SH-SY5Y (cell line): ENCODE data around the gene GRID2.

Source experiments
- GATA2 ChIP-seq: IDR thresholded peaks from 2 replicates; pipeline ENCODE4 v1.6.1; 2011; ENCODE audit warnings: mild to moderate bottlenecking, low read depth, low read length
- GATA3 ChIP-seq: IDR thresholded peaks from 2 replicates; pipeline ENCODE4 v1.6.1; 2011; ENCODE audit warnings: low read depth, mild to moderate bottlenecking, low read length, moderate library complexity

GRID2 gene

DNA sequence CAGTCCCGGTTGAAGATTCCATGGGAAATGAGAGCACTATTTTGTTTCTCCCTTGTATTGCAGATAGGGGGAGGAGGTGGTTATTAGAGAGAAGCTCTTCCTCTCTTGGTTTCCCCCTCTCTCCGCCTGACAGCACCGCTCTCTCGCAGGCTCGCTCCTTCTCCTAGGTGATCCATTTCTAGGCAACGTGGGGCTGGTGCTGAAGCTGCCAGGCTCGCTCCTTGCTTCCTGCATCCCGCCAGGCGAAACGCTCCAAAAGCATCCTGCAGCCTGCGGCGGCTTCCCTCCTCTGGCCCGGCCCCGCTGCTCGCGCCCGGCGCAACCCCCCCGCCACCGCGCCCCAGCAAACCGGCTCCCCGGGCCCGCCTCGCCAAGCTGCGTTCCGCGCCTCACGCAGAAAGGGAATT is at the start of gene GRID2:
Gene GRID2, plus strand, starts transcription at position 346 of the 407 bp plus-strand sequence.
- no peak for TF ChIP-seq GATA2
- no peak for TF ChIP-seq GATA3

DNA sequence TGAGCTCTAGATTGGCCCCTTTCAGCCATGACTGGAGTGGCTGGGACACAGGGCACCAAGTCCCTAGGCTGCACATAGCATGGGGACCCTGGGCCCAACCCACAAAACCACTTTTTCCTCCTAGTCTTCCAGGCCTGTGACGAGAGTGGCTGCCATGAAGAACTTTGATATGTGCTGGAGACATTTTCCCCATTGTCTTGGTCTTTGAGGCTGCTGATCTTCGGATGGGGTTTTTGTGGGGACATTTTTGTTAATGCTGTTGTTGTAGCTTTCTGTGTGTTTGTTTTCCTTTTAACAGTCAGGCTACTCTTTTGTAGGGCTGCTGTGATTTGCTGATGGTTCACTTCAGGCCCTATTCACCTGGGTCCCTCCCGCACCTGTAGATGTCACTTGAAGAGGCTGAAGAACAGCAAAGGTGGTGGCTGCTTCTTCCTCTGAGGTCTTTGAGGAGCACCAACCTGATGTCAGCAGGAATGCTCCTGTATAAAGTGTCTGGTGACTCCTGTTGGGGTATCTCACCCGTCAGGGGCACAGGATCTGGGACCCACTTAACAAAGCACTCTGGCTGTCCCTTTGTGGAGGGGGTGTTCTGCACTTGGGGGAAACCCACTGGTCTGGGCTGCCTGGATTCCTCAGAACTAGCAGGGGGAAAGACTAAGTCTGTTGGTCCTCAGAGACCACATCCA is 49.6 kb upstream of the GRID2 start:
- TF ChIP-seq GATA2 (no peak), GATA3 (no peak)

DNA sequence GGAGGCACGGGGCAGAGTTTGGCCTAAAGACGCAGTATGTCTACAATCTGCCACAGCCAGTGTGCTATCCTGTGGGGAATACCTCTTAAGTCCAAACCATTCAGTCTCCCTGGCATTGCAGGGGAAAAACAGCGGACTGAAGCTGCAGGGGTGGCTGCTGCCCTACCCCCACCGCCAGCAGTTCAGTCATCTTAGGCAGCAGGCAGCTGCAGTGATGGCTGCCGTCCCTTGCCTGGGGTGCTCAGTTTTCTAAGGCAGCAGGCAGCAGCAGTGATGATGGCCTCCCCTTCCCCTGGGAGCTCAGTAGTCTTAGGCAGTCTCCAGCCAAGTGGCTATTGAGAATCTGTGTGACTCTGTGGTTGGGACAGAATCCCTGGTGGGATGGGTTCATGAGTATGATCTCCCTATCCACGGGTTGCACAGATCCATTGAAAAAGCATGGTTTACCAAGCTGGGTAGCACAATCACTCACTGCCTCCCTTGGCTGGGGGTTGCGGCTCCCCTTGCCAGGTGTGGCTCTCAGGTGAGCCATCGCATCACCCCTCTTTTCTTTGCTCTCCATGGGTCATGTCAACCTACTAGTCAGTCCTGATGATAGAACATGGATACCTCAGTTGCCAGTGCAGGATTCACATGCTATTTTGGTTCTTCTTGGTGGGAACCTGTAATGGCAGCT is 48.9 kb upstream of the GRID2 start:
- TF ChIP-seq GATA3: no peak
- no peak for TF ChIP-seq GATA2

DNA sequence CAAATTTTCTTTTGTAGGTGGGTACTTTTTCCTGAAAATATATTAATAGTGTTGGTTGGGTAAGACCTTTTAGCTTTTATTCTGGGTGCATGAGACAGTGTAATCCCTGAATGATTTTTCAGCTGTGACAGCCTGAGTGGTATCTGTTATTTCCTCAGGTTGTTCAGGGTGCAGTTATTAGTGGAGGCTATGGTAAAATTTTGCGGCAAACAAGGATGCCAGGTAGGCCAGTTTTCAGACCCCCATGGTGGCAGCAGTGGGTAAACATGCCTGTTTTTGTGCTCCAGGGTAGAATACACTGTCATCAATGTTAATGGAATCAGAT is 47.9 kb upstream of the GRID2 start:
- no peak for TF ChIP-seq GATA3
- TF ChIP-seq GATA2: no peak

DNA sequence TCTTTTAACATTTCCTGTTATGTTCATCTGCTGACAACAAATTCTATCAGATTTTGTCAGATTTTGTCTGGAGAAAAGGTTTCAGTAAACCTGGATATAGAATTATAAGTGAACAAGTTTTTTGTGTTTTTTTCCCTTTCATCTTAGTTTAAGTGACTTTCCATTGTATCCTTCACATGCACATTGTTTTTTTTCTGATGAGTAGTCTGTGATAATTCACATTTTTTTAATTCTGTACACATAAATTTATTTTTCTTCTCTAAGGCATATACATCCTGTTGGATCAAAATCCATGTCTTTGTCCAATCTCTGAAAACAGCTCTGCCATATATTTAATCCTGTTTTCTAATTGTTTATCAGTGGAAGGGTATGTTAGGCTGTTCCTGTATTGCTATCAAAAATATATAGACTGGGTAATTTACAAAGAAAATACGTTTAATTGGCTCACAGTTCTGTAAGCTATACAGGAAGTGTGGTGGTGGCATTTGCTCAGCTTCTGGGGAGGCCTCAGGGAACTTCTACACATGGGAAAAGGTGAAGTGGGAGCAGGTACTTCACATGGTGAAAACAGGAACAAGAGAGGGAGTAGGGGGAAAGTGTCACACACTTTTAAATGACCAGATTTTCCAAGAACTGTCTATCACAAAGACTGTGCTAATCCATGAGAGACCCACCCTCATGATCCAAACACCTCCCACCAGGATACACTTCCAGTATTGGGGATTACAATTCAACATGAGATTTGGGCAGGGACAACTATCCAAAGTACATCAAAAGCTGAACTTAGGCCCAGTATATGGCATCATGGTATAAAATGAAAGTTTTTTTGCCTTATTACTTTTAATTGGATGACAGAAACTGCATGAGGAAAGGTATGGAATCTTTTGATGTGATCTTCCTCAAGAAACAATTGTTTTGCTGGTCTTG is 45.6 kb upstream of the GRID2 start:
- TF ChIP-seq GATA2 (no peak), GATA3 (no peak)

DNA sequence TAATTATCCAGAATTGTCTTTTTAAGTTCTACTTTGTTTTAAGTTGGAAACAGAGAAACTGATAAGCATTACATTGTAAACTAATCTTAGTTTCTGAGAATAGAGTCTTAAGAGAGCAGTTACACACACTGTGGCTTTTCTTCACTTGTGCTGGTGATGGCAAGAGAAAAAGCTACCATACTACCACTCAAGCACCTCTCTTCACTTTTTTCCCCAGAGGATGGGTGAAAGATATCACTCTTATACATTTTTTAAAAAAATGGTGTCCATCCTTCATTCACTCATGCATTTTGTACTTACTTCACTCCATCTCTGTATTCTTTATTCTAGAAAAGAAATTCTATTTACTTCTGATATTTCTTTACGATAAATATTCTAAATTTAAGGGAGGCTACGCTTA is 42.5 kb upstream of the GRID2 start:
- TF ChIP-seq GATA2 (no peak), GATA3 (no peak)

DNA sequence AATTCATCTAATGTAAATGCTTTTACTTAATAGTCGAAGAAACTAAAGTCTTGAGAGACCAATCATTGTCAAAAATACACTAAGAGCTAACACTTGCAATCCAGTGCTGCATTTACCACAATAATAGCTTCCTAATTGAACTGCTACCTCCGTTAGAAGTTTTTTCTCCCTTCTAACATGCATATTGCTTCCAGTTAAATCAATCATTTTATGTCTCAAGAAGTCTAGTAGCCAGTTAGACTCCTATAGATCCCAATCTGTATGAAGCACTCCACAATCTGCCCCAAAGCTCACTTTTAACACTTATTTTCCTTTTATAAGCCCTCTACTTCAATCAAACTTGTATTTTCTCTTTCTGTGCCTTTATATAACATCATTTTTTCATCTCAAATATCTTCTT is 41.4 kb upstream of the GRID2 start:
- TF ChIP-seq GATA2: no peak
- no peak for TF ChIP-seq GATA3

DNA sequence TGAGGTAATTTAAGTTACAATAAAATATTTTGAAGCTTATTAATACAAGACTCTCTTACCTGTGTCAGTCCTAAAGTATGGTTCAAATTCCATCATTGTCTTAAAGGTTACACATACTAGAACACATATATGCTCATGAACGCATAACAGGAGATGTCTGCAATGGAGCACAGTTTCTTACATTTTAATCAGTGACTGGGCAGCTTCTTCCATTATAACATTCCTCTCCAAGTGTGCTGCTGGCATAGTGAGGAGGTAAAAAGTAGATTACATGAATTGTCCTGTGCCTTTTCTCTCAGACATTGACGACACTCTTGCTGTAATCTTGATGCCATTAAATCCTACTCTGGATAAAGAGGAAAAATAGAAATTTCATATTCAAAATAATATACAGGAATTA is 40.8 kb upstream of the GRID2 start:
- TF ChIP-seq GATA2: no peak
- TF ChIP-seq GATA3: no peak

DNA sequence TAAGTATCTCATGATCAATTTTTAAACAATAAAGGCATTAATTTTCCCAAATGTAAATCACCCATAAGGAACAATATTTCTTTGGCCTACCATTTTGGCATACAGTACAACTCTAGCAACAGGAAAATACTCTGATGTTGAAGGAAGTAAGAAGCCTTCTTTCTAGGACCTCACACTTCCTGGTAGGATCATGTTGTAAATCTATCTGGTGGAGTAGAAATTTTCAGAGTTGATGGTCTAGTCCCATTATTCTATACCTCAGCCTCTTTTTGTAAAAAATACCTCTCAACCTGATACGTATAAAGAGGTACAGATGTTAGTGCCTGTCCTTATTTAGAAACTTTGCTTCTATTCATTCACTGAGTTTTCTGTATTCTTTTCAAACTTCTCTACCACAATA is 40.2 kb upstream of the GRID2 start:
- TF ChIP-seq GATA2: no peak
- TF ChIP-seq GATA3: no peak

DNA sequence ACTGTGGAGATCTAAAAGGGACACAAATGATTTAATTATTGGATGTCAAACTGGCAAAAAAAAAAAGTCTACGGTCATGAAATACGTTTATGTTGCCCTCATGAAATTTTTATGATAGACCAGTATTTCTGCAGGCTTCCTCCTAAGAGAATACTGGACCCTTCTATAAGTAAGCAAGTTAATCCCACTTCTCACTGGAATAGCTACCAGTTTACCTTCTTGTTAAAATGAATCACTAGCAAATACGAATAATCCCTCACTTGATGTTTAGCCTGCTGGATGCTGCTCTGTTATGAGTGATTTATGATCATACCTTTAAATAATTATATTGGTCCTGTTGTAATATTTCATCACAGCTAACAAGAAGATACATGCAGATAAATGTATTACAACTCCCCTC is 39.6 kb upstream of the GRID2 start:
- no peak for TF ChIP-seq GATA2
- no peak for TF ChIP-seq GATA3

DNA sequence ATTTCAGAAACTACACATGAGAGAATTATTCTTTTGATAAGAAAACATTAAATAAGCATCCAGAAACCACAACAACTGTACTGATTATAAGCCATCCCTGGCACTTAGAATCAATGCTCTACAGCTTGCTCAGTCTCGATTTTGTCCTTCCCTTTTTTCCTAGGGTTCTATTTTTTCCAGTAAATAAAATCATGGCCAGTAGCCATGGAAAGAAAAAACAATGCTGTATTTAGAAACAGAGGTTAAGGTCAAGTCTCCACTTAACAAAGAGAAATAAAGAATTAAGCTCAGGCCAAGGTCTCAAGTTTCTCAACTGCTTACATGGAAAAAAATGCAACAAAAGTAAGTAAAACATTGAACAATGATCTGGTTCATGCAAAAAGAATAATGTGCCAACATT is 38.7 kb upstream of the GRID2 start:
- no peak for TF ChIP-seq GATA2
- no peak for TF ChIP-seq GATA3

DNA sequence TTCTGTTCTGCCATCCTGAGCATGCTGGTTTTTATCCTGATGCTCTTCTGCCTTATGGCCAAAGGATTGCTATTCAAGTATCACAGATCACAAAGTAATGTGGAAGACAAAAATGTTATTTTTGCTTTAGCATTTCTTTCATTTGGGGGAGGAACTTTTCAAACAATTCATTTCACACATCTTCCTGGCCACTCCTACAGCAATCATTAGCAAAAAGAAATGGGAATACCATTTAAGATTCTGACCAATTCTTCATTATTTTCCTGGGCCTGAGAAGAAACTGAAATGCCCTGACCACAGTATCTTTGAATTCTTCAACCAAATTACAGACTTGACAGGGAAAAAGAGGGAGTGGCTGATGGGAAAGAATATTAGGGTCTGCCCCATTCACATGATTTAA is 38.0 kb upstream of the GRID2 start:
- TF ChIP-seq GATA3: no peak
- TF ChIP-seq GATA2: no peak

DNA sequence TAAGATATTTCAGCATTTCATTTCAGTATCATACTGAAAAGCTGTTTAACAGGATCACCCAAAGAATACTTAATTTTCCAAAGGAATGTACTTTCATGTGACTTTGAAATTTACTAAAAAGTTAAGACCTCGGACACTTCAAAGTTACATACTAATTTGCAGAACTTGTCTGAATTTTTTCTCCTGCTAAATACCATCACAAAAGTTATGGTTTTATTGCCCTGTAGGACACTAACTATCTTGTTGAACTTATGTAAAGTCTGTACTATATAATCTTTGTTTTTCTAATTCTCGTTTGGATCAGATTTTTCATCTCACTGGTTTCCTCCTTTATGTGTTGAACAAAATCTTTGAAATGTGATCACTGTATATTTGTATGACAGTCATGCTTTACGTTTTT is 37.2 kb upstream of the GRID2 start:
- TF ChIP-seq GATA2: no peak
- no peak for TF ChIP-seq GATA3

DNA sequence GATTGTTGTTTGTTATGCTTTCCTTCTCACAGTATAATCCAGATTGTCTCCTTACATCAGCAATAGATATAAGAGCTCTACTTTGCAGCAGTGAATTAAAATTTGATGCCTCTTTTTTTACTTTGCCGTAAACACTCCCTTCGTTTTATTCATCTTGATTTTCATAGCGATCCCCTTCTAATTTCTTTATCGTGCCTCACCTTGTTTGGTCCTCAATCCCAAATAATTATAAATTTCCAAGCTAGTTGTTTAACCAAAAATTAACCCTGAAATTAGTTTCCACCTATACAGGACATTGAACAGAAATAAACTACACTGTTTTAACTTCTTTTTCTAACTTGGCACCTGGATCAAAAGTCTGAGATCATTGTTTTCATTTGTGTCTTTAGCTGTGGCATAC is 35.1 kb upstream of the GRID2 start:
- no peak for TF ChIP-seq GATA2
- TF ChIP-seq GATA3: no peak
